H9 (cell line): ENCODE results near the gene BCAT1. TPM values are rescaled to one million over a fixed set of nuclear protein-coding genes. Genes with fewer than 3 reads are reported as not detected.

Experiments
- DNase-seq: peaks from one replicate; pipeline ENCODE4 v3.0.0-alpha.2; 2017
- H2AFZ ChIP-seq: one replicate; pipeline ENCODE4 v1.6.1; 2013; ENCODE audit warnings: mild to moderate bottlenecking, low read length, control low read depth, moderate library complexity
- H2AK5ac ChIP-seq: 2 replicates; pipeline ENCODE4 v1.6.1; 2013; ENCODE audit warnings: low read length, control low read depth, mixed read lengths; ENCODE audit not compliant: insufficient read length
- H2BK120ac ChIP-seq: one replicate; pipeline ENCODE4 v1.6.1; 2013; ENCODE audit warnings: low read depth, mild to moderate bottlenecking, low read length, control low read depth, inconsistent platforms; ENCODE audit not compliant: poor library complexity, severe bottlenecking
- H2BK12ac ChIP-seq: 2 replicates; pipeline ENCODE4 v1.6.1; 2013; ENCODE audit warnings: low read length, control low read depth, mixed read lengths, low read depth; ENCODE audit not compliant: insufficient read length
- H2BK15ac ChIP-seq: 2 replicates; pipeline ENCODE4 v1.6.1; 2013; ENCODE audit warnings: low read depth, low read length, control low read depth
- H2BK20ac ChIP-seq: one replicate; pipeline ENCODE4 v1.6.1; 2013; ENCODE audit warnings: low read depth, mild to moderate bottlenecking, low read length, control low read depth, inconsistent platforms; ENCODE audit not compliant: poor library complexity, severe bottlenecking
- H2BK5ac ChIP-seq: 2 replicates; pipeline ENCODE4 v1.6.1; 2013; ENCODE audit warnings: low read length, control low read depth, mixed read lengths; ENCODE audit not compliant: insufficient read length
- H3K14ac ChIP-seq: 2 replicates; pipeline ENCODE4 v1.6.1; 2013; ENCODE audit warnings: low read length, control low read depth; ENCODE audit not compliant: insufficient read depth
- H3K18ac ChIP-seq: 2 replicates; pipeline ENCODE4 v1.6.1; 2013; ENCODE audit warnings: low read depth, mild to moderate bottlenecking, mixed read lengths, low read length, control low read depth; ENCODE audit not compliant: insufficient read length
- H3K23ac ChIP-seq: 2 replicates; pipeline ENCODE4 v1.6.1; 2013; ENCODE audit warnings: low read length, control low read depth, mixed read lengths, low read depth; ENCODE audit not compliant: insufficient read length
- H3K23me2 ChIP-seq: 2 replicates; pipeline ENCODE4 v1.6.1; 2013; ENCODE audit warnings: low read depth, mild to moderate bottlenecking, mixed read lengths, low read length, control low read depth; ENCODE audit not compliant: insufficient read length, poor library complexity, severe bottlenecking
- H3K27ac ChIP-seq: 2 replicates; pipeline ENCODE4 v1.5.1; 2013; ENCODE audit warnings: low read length, control low read depth, mixed read lengths, low read depth; ENCODE audit not compliant: insufficient read length
- H3K27me3 ChIP-seq: 2 replicates; pipeline ENCODE4 v1.6.1; 2013; ENCODE audit warnings: low read length, control low read depth, inconsistent platforms; ENCODE audit not compliant: insufficient read depth
- H3K4ac ChIP-seq: 2 replicates; pipeline ENCODE4 v1.6.1; 2013; ENCODE audit warnings: low read depth, mild to moderate bottlenecking, control low read depth, inconsistent platforms, low read length, moderate library complexity
- H3K4me1 ChIP-seq: 2 replicates; pipeline ENCODE4 v1.6.1; 2013; ENCODE audit warnings: low read length, control low read depth, inconsistent platforms; ENCODE audit not compliant: insufficient read depth
- H3K4me2 ChIP-seq: 2 replicates; pipeline ENCODE4 v1.6.1; 2013; ENCODE audit warnings: low read length, control low read depth, mixed read lengths; ENCODE audit not compliant: insufficient read length, insufficient read depth
- H3K56ac ChIP-seq: 2 replicates; pipeline ENCODE4 v1.6.1; 2013; ENCODE audit warnings: low read depth, mild to moderate bottlenecking, mixed read lengths, low read length, control low read depth; ENCODE audit not compliant: insufficient read length
- H3K79me1 ChIP-seq: 2 replicates; pipeline ENCODE4 v1.6.1; 2013; ENCODE audit warnings: low read depth, mild to moderate bottlenecking, moderate library complexity, low read length, control low read depth, inconsistent platforms; ENCODE audit not compliant: insufficient read depth, poor library complexity, severe bottlenecking
- H3K79me2 ChIP-seq: 2 replicates; pipeline ENCODE4 v1.6.1; 2013; ENCODE audit warnings: low read length, control low read depth, inconsistent platforms; ENCODE audit not compliant: insufficient read depth
- H3K9ac ChIP-seq: 2 replicates; pipeline ENCODE4 v1.6.1; 2013; ENCODE audit warnings: low read length, control low read depth, mixed read lengths; ENCODE audit not compliant: insufficient read length; ENCODE audit errors: extremely low read depth
- H3K9me3 ChIP-seq: one replicate; pipeline ENCODE4 v1.6.1; 2013; ENCODE audit warnings: low read depth, low read length, inconsistent platforms; ENCODE audit not compliant: control insufficient read depth
- H3T11ph ChIP-seq: one replicate; pipeline ENCODE4 v1.6.1; 2013; ENCODE audit warnings: mild to moderate bottlenecking, low read length, control low read depth, inconsistent platforms
- H4K20me1 ChIP-seq: one replicate; pipeline ENCODE4 v1.6.1; 2013; ENCODE audit not compliant: control insufficient read depth, insufficient read length, insufficient read depth
- H4K5ac ChIP-seq: 2 replicates; pipeline ENCODE4 v1.6.1; 2013; ENCODE audit warnings: low read depth, mild to moderate bottlenecking, mixed read lengths, low read length, control low read depth; ENCODE audit not compliant: insufficient read length
- H4K8ac ChIP-seq: replicated peaks from 2 replicates; pipeline ENCODE4 v1.6.1; 2013; ENCODE audit warnings: low read length, control low read depth, mixed read lengths, low read depth; ENCODE audit not compliant: insufficient read length
- H4K91ac ChIP-seq: 2 replicates; pipeline ENCODE4 v1.6.1; 2013; ENCODE audit warnings: low read depth, mild to moderate bottlenecking, moderate library complexity, mixed read lengths, low read length, control low read depth; ENCODE audit not compliant: insufficient read length
- H3K27ac Mint-ChIP-seq, 3 experiments: 2 replicates in 2 of 3; 3 replicates in 1 of 3; pipeline ENCODE4 v1.8.0; 2020 to 2021; ENCODE audit warnings: mixed read lengths in 3 of 3, mild to moderate bottlenecking in 1 of 3, moderate library complexity in 1 of 3
- H3K27me3 Mint-ChIP-seq: 2 replicates; pipeline ENCODE4 v1.8.0; 2021; ENCODE audit warnings: low read depth, mild to moderate bottlenecking, moderate library complexity, mixed read lengths
- H3K36me3 Mint-ChIP-seq, 3 experiments: 2 replicates in 2 of 3; 3 replicates in 1 of 3; pipeline ENCODE4 v1.8.0; 2020 to 2021; ENCODE audit warnings: low read depth in 3 of 3, mixed read lengths in 3 of 3; ENCODE audit not compliant: insufficient read depth in 1 of 3
- H3K4me1 Mint-ChIP-seq, 2 experiments: 2 replicates each; pipeline ENCODE4 v1.8.0; 2020; ENCODE audit warnings: mixed read lengths in 2 of 2
- H3K4me3 Mint-ChIP-seq, 2 experiments: 2 replicates in 1 of 2; 3 replicates in 1 of 2; pipeline ENCODE4 v1.8.0; 2020 to 2021; ENCODE audit warnings: mild to moderate bottlenecking in 2 of 2, mixed read lengths in 2 of 2, moderate library complexity in 1 of 2
- H3K9me3 Mint-ChIP-seq, 2 experiments: 2 replicates in 1 of 2; 3 replicates in 1 of 2; pipeline ENCODE4 v1.8.0; 2020; ENCODE audit warnings: mild to moderate bottlenecking in 2 of 2, mixed read lengths in 2 of 2, moderate library complexity in 1 of 2
- CTCF ChIP-seq: fragments of 200-600 bp; sonication (generic); conservative IDR thresholded peaks from 3 replicates; pipeline ENCODE4 v1.8.0; 2021; ENCODE audit warnings: antibody characterized with exemption, mild to moderate bottlenecking
- WGBS: extraction: QIAGEN DNeasy Blood & Tissue Kit; methylation state at CpG from one replicate; pipeline ENCODE4 v1.1.7; 2013; ENCODE audit warnings: missing lambda C conversion rate, low lambda C conversion rate, mixed read lengths; ENCODE audit not compliant: insufficient read length; ENCODE audit errors: extremely low coverage; 5-methylcytosine and 5-hydroxymethylcytosine counted together
- total RNA-seq: library from RNA; stranded (reverse); gene quantifications from 2 replicates; pipeline ENCODE4 v1.2.1, GENCODE V29; 2021

BCAT1 gene
- total RNA-seq, 1 experiment from 2014 or later = 244 TPM

- Histone ChIP-seq H3K9ac (no peak overlapping the region), H3K4me1 (peaks cover 2% of the 10 kb centered on the region; the same call in 1 of the 2 replicates), H3K4ac (no peak overlapping the region), H3K23me2 (no peaks in the 10 kb centered on the region), H3K14ac (no peak overlapping the region), H3K27me3 (no peaks in the 10 kb centered on the region), H2BK5ac (no peak overlapping the region), H4K5ac (no peak overlapping the region), H3K79me2 (peaks cover 30% of the 10 kb centered on the region), H2BK20ac (no peak overlapping the region), H4K91ac (no peak overlapping the region), H3T11ph (no peak overlapping the region), H2BK15ac (no peak overlapping the region), H3K56ac (no peak overlapping the region), H3K18ac (no peak overlapping the region), H4K20me1 (no peaks in the 10 kb centered on the region), H2AK5ac (no peak overlapping the region), H4K8ac (no peak overlapping the region), H2BK120ac (no peak overlapping the region), H3K79me1 (peaks cover 15% of the 10 kb centered on the region), H3K27ac (no peak overlapping the region), H2AFZ (no peak overlapping the region), H3K23ac (no peak overlapping the region), H3K9me3 (no peaks in the 10 kb centered on the region), H3K4me2 (no peak overlapping the region), H2BK12ac (no peak overlapping the region)
- no peak for TF ChIP-seq CTCF
- DNase-seq = no peak
- no CpG with 5 or more reads among the region's 5 CpGs for WGBS
- no peaks in the 10 kb centered on the region for H3K27me3 Mint-ChIP-seq
- peaks cover 18 to 21% of the 10 kb centered on the region in 2 experiments for H3K4me1 Mint-ChIP-seq
- no peak overlapping the region for H3K4me3 Mint-ChIP-seq
- H3K36me3 Mint-ChIP-seq = peaks cover 5 to 24% (median 13%) of the 10 kb centered on the region in 3 experiments
- no peaks in the 10 kb centered on the region for H3K9me3 Mint-ChIP-seq
- no peak overlapping the region; a peak in 1 of 7 replicates for H3K27ac Mint-ChIP-seq
These were observed 33.4 kb downstream of the BCAT1 start for GRCh38 chr12:24915501-24915900.
